Brain pericyte (primary cell): ENCODE results near the gene OR2S2.
"Not testable (repeated sequence)": the region's sequence is repeated elsewhere in the genome, so short reads cannot be mapped to it uniquely, and the experiment has no call there.

Source experiments
- DNase-seq: peaks from one replicate; pipeline ENCODE4 v3.0.0-alpha.2; 2012; ENCODE audit warnings: low read depth, low spot score

OR2S2 gene

DNA sequence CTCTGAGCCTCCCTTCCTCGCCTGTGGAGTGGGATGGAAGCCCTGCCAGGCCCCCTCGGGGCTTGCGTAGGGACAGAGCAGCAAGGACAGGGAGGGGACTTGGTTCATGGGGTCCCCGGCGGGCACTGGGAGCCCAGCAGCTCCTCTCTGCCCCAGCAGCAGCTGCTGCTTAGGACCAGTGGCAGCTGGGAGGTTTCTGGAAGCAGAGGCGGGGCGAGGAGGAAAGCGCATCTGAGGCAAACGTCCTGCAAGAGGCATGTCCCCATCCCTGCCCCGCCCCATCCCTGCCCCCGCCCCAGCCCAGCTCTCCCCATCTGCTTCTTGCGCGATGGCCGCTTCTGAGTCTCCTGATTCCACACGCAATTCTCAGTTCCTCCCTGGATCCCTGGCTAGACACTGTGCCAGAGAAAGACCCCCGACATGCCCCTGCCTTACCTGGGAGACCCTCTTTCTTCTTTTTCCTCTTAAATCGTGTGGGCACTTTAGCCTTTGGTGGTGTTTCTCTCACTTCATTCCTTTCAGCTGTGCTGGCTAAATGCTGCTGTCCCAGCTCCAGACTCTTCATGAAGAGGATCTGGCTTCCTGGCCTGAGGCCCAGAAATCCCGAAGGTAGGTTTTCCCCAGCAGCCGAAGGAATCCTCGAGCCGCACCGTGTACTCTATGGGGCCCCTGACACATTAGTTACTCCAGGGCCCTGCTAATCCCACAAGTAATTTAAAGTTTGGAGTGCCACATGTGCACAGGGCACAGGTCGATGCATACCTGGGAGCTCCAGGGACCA lies 4.4 kb upstream of the OR2S2 start:
- DNase-seq = no peak

DNA sequence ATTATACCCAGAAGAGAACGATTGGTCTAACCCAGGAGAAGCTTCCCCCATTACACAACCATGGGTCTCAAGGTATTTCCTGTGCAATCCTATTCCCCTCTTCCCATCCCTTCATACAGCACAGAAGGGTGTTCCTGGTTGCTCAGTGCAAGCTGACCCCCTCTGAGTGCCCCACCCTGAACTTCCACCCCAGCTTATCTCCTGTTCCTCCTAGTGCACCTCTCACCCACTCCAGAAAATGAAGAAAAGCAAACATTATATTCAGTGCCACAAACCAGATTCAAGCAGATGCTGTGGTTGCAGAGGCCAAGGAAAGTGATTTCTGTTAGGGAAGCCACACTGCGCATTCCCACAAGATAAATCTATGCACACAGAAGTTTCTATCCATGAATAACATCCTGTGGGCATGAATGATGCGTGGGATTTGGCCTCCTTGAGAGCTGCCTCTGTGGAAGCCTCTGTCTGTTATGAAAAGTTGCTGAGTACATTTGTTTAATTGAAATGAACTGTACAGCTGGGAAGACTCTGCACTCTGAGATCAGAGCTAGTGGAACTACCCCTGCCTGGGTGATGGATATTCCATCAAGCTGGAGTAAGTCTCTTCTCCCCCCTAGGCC lies 2.2 kb upstream of the OR2S2 start:
- DNase-seq = no peak

DNA sequence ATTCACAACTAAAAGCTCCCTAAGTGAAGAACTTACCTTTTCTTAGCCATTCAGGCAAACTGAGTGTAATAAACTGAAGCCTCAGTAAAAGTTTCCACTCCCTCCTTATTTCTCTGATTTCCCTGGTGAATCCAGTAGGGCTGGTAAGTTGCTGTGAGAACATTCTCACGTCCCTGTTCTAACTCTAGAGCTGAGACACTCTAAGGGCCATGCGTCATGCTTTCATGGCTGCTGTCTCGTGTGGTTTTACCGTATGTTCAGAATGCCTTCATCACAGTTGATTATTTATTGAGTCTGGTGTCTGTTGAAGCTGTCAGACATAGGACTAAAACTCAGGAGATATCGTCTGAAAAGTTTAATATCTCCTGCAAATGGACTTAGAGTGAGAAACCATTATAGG lies 1.3 kb downstream of the OR2S2 start:
- DNase-seq = no peak

DNA sequence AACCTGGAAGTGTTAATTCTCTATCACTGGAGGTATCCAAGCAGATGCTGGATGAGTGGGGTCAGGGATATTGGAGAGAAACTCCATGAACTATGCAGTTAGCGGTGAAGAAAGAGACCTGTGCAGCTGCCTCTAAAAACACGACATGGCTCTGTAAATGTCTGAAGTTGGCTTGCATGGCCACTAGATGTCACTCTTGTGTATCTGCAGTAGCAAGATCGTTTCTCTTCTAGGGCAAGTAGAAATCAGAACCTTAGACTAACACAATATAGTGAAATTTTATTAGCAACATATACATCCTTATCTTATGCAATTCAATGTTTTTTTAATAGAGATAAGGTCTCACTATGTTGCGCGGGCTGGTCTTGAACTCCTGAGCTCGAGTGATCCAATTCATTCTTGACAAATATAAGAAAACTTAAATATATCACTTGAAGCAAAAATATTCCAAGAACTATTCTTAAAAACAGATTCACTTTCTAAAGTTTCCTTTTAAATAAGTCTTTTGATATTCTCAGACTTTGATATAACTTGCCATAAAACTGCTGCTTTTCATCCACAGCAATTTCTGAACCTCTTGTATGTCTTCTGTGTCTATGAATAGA lies 2.9 kb downstream of the OR2S2 start:
- DNase-seq = peak; percentile 41

DNA sequence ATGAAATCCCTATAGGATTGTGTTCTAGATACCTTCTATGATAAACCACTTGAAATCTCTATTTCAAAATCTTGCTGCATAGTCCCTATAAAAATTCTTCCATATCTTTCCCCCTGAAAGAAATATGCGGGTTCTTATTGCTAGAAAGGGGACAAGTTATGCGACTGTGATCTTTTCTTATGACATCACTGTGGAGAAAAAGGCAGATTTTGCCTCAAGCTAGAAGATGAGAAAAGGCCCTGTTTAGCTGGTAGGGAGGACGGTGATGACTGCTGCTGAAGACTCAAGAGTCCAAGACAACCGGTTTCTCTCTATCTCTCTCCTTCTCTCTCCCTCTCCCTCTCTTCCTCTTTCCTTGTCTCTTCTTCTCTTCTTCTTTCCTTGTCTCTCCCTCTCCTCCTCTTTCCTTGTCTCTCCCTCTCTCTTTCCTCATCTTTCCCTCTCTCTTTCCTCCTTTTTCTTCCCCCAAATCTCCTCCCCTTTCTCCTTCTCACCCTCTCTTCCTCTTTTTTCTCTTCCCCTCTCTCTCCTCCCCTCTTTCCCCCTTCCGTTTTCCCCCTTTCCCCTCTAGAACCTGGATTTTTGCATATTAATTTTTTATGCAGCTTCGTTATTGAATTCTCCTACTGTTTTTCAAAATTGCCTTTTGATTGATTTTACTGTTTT lies 5.3 kb downstream of the OR2S2 start:
- DNase-seq = no peak

DNA sequence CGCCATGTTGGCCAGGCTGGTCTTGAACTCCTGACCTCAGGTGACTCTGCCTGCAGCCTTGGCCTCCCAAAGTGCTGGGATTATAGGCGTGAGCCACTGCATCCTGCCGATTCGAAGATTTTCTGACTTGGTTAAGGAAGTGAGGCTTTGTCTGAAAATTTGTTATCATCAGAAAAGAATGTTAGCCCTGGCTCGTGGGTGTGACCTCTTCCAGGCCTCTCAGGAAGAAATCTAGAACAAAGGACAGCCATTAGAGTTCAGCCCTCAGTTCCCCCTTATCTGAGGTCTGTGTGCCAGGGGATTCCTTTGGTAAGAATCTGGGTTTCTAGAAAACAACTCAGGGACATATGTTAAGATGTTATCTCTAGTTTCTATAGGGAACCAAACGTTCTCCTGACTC lies 6.2 kb downstream of the OR2S2 start:
- no peak for DNase-seq

DNA sequence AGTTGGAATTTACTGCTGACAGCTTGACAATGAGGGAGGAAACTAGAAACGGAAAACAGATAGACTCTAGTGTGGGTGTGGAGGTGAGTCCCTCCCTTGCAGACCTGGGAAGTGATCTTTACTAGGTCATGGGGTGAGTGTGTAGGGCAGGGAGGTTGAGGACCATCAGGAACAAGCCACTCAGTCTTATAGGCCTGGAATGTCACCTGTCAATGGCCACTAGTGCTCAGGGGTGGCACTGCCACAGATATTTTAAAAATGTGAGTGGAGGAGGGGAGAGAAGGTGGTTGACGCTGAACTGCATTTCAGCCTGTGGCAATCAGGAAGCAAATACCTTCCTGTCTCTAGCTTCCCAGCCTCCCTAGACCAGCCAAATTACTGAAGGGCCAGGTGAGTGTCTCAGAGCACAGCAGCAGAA lies 9.0 kb downstream of the OR2S2 start:
- no peak for DNase-seq

DNA sequence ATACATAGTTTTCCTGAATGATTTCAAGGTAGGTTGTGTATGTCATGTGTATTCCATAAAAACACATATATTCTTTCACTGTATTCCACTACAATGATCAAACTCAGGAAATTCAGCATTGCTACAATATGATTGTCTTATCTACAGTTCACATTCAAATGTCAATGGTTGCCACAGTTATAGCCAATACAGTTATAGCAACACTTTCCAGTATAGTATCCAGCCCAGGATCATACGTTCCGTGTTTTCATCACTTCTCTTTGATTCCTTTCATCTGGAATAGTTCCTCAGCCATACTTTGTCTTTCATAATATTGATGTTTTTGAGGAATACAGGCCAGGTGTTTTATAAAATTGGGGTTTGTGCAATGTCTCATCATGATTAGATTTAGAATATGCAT lies 9.5 kb downstream of the OR2S2 start:
- DNase-seq = no peak

DNA sequence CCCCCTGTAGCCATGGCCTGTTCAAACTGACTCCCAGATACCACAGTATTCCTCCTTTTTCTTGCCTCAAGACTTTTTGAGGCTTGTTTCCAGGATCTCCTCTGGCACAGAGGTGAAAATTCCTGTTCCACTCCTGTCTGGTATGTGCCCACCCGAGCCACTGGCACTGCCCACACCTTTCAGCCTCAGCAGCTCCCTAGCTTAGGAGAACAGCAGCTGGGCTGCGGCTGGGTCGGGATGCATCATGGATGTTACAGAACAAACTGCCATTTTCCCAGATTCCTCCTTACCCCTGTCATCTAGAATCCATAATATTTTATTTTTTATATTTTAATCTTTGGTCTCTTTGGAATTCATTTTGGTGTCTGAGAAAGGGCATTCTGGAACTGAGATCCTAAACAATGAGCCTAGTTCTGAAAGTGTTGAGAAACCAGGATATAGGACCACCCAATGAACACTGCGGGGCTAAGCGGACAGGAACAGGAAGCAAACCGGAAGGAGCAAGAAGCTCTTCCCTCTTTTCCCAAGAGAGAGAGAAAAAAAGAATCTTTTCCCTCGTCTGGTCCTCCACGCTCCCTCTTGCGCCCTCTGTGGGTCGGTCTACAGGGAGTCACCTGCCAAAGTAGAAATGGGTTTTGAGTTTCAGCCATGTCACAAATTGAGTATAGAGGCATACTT lies 12.5 kb downstream of the OR2S2 start:
- DNase-seq = peak; percentile 44

DNA sequence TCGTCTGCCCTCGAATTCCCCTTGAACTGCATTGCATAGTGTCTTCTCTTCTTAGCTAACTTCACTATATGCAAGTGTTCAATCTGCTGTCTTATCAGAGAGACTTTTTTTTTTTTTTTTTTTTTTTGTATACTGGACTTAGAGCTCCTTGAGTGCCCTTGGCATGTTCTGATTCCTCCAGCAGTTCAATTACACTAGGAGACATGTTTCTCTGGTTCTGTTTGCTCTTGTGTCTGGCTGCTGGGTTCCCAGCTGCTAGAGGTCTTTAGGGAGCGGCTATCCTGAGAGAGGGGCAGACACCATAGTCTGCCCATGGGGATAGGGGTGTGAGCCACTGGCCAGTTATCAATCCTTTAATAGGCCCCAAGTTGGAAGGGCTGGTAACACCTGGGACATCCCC lies 13.1 kb downstream of the OR2S2 start:
- DNase-seq = no peak

DNA sequence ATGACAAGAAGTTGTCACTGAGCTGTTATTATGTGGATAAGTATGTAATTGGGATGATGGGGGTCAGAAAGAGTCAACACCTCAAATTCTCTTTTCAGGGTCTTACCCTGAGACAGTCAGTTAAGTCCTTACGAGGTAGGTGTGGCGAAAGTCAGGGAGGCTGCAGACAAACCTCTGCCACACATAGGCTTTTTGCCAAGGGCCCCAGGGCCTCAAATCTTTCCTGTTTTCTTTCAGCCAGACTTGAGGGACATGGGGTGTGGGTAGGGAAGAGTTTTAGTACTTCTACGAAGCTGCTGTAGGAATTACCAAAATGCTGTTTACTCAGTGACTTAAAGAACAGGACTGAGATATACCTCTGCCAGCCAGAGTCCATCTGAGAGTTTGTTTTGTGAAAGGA lies 13.8 kb downstream of the OR2S2 start:
- no peak for DNase-seq

DNA sequence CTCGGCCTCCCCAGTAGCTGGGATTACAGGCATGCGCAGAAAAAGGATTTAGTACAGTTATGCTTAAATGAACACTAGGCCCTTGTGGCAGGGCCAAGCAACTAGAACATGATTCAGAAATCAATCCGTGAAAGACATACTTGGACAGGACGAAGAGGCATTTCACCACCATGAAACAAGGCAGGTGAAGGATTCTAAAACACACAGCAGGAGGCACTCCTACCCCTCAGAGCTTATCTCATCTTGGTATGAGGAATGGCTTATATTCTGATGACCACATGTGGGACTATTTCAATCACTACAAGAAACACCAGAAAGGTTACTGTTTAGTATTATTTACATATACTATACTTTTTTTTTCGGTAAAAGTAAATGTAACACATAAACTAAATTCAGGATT lies 15.7 kb downstream of the OR2S2 start:
- no peak for DNase-seq

DNA sequence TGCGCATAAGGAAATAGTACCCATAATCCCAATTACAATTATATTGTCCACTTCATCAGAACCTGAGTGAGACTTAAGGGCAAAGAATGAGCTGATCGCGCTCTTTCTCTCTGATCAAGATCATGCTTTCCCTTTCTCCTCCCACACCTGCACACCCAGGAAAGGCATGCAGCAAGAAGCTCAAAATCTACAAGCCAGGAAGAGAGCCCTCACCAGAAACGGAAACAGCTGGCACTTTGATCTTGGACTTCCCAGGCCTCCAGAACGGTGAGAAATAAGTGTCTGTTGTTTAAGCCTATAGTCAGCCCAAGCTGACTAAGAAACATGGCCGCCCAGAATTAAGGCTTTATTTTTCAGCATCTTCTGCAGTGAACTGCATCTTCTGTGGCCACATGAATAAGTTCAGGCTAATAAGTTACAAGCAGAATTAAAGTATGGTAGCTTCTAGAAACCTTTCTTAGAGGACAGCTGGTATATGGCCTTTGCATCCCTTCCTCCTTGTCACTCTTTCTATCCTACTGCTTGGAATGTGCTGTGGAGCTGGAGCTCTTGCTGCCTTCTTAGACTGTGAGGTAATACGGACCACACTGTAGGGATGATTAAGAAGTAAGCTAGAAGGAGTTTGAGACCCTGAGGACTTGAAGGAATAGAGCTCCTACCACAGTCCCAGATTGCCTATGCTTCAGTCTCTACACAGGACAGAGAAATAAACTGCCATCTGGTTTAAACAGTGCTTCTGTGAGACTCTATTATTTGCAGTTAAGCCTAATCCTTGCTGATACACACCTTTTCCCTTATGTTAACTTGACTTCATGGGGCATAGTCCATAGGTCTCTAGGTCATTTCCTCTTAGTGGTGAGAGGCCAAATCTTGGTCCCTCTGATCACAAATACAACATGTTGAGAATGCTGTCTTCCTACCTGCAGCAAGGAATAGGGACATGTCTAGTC lies 17.2 kb downstream of the OR2S2 start:
- DNase-seq = no peak

DNA sequence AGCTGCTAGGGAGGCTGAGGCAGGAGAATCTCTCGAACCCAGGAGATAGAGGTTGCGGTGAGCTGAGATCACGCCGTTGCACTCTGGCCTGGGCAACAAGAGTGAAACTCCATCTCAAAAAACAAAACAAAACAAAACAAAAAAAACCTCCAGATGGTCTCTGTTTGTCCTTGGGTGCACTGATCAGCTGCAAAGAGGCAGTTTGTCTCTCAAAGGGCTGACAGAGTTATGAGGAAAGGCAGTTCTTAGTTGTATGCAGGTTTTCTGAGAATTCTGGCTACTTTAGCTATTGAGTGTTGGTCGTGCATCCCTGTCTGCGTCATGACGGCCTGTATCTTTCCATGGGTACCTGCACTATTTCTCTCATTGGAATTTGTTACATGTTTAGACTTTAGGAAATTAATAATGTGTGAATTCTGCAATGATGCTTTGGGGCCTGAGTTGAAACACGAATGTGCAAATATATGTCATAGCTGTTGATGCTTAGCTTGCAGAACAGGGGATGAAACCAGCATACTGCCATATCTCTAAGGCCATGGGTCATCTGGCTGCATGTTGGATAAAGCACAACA lies 18.2 kb downstream of the OR2S2 start:
- DNase-seq = no peak

DNA sequence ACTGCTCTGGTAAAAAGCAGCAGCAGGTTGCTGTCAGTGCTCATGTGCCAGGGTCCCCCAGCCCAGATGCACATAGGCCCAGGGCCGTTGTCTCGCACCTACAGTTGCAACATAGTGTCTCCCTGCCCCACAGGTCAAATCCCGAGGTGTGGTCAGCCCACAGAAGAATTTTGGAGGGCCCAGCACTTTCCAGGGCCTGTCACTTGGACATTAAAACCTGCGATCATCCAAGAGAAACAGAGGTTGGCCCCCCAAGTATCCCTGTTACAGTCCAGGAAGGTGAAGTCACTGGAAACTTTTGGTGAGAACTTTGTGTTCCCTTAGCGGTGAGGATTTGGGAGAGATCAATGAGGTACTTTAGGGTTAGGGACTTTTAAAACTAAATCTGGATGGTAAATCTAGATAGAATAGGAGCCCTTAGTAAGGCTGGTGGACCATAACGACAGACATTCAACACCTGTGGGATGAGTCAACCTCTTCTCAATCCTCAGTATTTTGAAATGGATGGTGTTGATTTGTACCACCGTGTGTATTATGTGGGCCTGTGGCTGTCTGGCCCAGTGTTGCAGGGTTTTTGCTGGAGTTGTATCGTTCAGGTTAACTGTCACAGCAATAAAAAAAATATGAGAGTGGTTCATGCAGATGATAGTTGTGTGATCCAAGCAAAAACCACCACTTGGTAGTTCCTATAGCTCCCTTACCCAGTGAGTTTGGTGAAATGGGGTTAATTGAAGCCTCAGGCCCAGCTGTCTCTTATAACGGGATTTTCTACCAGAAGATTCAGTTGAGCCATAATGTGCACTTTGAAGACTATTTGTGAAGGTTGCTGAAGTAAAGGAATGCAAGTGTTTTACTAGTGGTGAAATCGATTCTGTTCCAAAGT lies 19.2 kb downstream of the OR2S2 start:
- DNase-seq = no peak

DNA sequence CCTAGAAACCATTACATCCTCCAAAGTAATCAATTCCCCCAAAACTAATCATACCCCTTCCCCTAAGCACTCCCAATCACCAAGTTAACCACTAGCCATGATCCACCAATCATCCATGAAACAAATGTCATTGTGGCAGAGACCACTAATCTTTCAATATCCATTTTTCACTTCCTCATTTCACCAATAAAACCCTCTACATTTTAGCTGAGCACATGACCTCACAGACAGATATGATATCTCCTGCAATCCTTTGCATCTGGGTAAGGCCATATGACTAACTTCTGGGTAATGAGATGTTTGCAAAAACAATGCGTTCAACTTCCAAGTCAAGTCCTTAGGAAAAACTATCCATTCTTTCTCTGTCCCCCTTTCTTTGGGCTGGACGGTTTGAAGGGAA lies 20.7 kb downstream of the OR2S2 start:
- no peak for DNase-seq

DNA sequence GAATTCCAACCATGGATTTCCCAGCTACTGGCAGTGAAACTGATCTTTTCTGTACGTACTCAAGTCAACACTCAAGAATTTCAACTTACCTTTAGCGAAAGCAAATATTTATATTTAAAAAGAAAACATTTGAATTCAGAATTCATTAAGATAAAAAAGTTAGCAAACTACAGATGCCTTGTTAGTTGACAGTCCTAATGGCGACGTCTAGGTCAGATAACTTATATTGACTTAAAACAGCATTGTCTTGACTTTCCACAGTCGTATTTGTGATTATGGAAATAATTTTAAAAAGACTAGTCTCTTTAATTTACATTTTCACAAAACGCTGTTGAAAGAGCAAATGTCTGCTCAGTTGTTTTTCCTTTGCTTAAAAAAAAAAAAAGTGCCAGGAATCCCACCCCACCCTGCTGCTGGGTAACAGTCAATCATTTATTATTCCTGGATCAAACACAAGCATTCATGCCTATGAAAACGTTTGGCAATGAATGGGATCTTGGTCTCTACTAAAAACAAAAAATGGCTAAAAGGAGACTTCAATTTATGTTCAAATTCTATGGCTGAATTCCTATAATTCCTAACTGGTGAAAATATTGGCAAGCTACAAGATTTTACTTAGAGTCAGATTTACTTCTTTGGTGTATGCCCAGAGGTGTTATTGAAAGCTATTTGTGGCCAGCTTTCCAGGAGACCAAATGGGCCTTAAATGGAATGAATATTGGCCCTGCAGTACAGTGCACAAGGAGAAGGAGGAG lies 22.0 kb downstream of the OR2S2 start:
- DNase-seq = no peak

DNA sequence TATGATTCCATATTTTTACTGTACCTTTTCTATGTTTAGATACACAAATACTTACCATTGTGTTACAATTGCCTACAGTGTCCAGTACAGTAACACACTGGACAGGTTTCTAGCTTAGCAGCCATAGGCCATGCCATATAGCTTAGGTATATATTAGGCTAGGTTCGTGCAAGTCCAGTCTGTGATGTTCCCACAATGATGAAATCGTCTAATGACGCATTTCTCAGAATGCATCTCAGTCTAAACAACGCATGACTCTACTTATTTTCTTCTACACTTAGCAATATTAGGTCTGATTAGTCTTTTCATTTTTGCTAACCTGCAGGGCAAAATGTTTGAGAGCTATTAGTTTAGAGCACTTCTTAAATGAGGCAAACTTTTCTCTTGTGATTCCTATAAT lies 22.7 kb downstream of the OR2S2 start:
- no peak for DNase-seq

DNA sequence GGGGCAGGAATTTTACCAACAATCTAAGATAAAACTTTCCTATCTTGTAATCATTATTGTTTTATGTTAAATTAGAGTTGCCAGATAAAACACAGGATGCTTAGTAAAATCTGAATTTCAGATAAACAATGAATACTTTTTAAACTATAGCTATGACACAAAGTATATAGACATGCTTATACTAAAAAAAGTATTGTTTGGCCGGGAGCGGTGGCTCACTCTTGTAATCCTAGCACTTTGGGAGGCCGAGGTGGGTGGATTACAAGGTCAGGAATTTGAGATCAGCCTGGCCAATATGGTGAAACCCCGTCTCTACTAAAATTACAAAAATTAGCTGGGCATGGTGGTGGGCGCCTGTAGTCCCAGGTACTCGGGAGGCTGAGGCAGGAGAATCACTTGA lies 23.9 kb downstream of the OR2S2 start:
- DNase-seq = not testable (repeated sequence)
